AML-193 (cell line): Measurements from ENCODE around the gene ARHGEF39.

Source experiments
- DNase-seq, 2 experiments: peaks; one replicate each; lab custom pipeline; 2025; lab: John Stamatoyannopoulos, UW

The ARHGEF39 gene

GRCh38 chr9:35691334-35691650 lies 26.3 kb upstream of the ARHGEF39 start:
- no peak for DNase-seq

GRCh38 chr9:35690614-35691333 lies 25.8 kb upstream of the ARHGEF39 start:
- peak; percentile 25 to 31 for DNase-seq

- no peak for DNase-seq
These were observed 25.3 kb upstream of the ARHGEF39 start for GRCh38 chr9:35690294-35690613.

GRCh38 chr9:35689542-35690293 lies 24.7 kb upstream of the ARHGEF39 start, which contains the start of gene TPM2:
Gene TPM2, minus strand, starts transcription at chr9:35689925. Its CDS starts 108 bp downstream, at chr9:35689817.
- no peak for DNase-seq

- no peak for DNase-seq
These were observed 23.9 kb upstream of the ARHGEF39 start for GRCh38 chr9:35688558-35689541.

GRCh38 chr9:35687972-35688557 lies 23.1 kb upstream of the ARHGEF39 start:
- no peak for DNase-seq

GRCh38 chr9:35687306-35687705 lies 22.3 kb upstream of the ARHGEF39 start:
- DNase-seq: no peak

GRCh38 chr9:35686222-35687203 lies 21.5 kb upstream of the ARHGEF39 start:
- DNase-seq: no peak

GRCh38 chr9:35685506-35685905 lies 20.5 kb upstream of the ARHGEF39 start:
- no peak for DNase-seq

- DNase-seq: no peak
These were observed 19.9 kb upstream of the ARHGEF39 start for GRCh38 chr9:35684921-35685320.

GRCh38 chr9:35683323-35683722 lies 18.3 kb upstream of the ARHGEF39 start:
- no peak for DNase-seq

GRCh38 chr9:35682520-35683315 lies 17.7 kb upstream of the ARHGEF39 start:
- no peak for DNase-seq

- DNase-seq: no peak
These were observed 17.1 kb upstream of the ARHGEF39 start for GRCh38 chr9:35682051-35682450.

- no peak for DNase-seq
These were observed 16.5 kb upstream of the ARHGEF39 start for GRCh38 chr9:35681341-35682002.

GRCh38 chr9:35680331-35681105 lies 15.5 kb upstream of the ARHGEF39 start:
- DNase-seq: no peak

- no peak for DNase-seq
These were observed 14.9 kb upstream of the ARHGEF39 start for GRCh38 chr9:35679766-35680330.

GRCh38 chr9:35679091-35679490 lies 14.1 kb upstream of the ARHGEF39 start:
- no peak for DNase-seq

GRCh38 chr9:35675732-35676392 lies 10.9 kb upstream of the ARHGEF39 start:
- no peak for DNase-seq
